Esophagus muscularis mucosa (tissue), 4 donors: ENCODE results near the gene ELMO3. TPM values are rescaled to one million over a fixed set of nuclear protein-coding genes. Genes with fewer than 3 reads are reported as not detected.

Source experiments
- DNase-seq: peaks from one replicate; pipeline ENCODE4 v3.0.0-alpha.2; 2017; ENCODE audit errors: extremely low spot score
- H3K27ac ChIP-seq, 4 donors: fragments of 200-600 bp; sonication (generic); replicated peaks in 1 of 4; 1 replicate in 3 of 4; 2 replicates in 1 of 4; pipeline ENCODE4 v1.5.1; 2016 to 2019; ENCODE audit warnings: mild to moderate bottlenecking in 1 of 4
- H3K27me3 ChIP-seq, 4 donors: fragments of 200-600 bp; sonication (generic); one replicate each; pipeline versions ENCODE4 v1.5.1 to v1.6.0; 2016 to 2019
- H3K36me3 ChIP-seq, 4 donors: fragments of 200-600 bp; sonication (generic); one replicate each; pipeline ENCODE4 v1.5.1; 2016 to 2019
- H3K4me1 ChIP-seq, 4 donors: fragments of 200-600 bp; sonication (generic); one replicate each; pipeline ENCODE4 v1.5.1; 2016 to 2019
- H3K4me3 ChIP-seq, 4 donors: fragments of 200-600 bp; sonication (generic); 1 replicate in 2 of 4; 2 replicates in 2 of 4; pipeline ENCODE4 v1.5.1; 2016 to 2019; ENCODE audit warnings: mild to moderate bottlenecking in 4 of 4, moderate library complexity in 1 of 4
- H3K9me3 ChIP-seq, 4 donors: fragments of 200-600 bp; sonication (generic); 1 replicate in 3 of 4; 2 replicates in 1 of 4; pipeline ENCODE4 v1.5.1; 2016 to 2019
- EP300 ChIP-seq: sonication (generic); formaldehyde crosslinking; IDR thresholded peaks from one replicate; pipeline ENCODE4 v1.6.1; 2017; ENCODE audit warnings: antibody characterized with exemption
- POLR2A ChIP-seq: fragments of 450-650 bp; IDR thresholded peaks from one replicate; pipeline ENCODE4 v1.6.1; 2017; ENCODE audit warnings: antibody characterized with exemption, moderate library complexity, mild to moderate bottlenecking, low read depth
- POLR2AphosphoS5 ChIP-seq, 2 donors: sonication (generic); formaldehyde crosslinking; IDR thresholded peaks; one replicate each; pipeline ENCODE4 v1.6.1; 2017; ENCODE audit warnings: antibody characterized with exemption in 2 of 2
- WGBS: methylation state at CpG from one replicate; pipeline ENCODE4 v1.1.5; 2018; 5-methylcytosine and 5-hydroxymethylcytosine counted together
- intact Hi-C: fragments of 100-400 bp; cut with DNase I; formaldehyde crosslinking; loops from one replicate; pipeline ENCODE4 v1.15.1; 2023
- total RNA-seq, 4 donors: library from RNA; depleted of rRNA; stranded (reverse); fragments of >200 nt; gene quantifications; one replicate each; pipeline versions ENCODE4 v1.1.0 to v1.2.1, GENCODE V29; 2016
- TF ChIP-seq, protein P1 (sequence below), 3 experiments: fragments of 200-600 bp in 2 of 3; fragments of 450-650 bp in 1 of 3; sonication (generic) in 2 of 3; IDR thresholded peaks; one replicate each; pipeline ENCODE4 v1.5.1; 2017 to 2019; ENCODE audit warnings: antibody characterized with exemption in 3 of 3, mild to moderate bottlenecking in 2 of 3, moderate library complexity in 1 of 3

The ELMO3 gene
- total RNA-seq, 4 donors from 2014 or later = 0.33 to 0.83 (median 0.60) TPM

DNA sequence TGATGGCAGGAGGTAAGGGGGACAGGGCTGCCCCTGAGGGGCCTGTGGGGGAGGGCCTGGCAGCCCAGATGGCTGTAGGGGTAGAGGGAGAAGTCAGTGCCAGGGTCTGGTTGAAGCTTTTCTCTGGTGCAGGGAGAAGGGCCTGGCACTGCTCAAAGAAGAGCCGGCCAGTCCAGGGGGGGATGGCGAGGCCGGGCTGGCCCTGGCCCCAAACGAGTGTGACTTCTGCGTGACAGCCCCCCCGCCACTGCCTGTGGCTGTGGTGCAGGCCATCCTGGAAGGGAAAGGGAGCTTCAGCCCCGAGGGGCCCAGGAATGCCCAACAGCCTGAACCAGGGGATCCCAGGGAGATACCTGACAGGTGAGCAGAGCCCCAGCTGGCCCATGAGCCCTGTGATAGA lies 31.3 kb upstream of the ELMO3 start:
- Histone ChIP-seq H3K27ac (peak overlapping the region in 3 of 4 donors; percentile 80 to 97 (median 93)), H3K36me3 (peaks cover 0 to 11% (median 4%) of the 10 kb centered on the region in 4 donors), H3K4me3 (no peak overlapping the region), H3K27me3 (peaks cover 0 to 34% (median 2%) of the 10 kb centered on the region in 4 donors), H3K4me1 (peaks cover 56 to 100% (median 89%) of the 10 kb centered on the region in 4 donors), H3K9me3 (no peaks in the 10 kb centered on the region)
- 87% methylated on average over 6 of the region's 7 CpGs for WGBS
- DNase-seq = no peak
- TF ChIP-seq POLR2A (no peak), POLR2AphosphoS5 (IDR thresholded peaks at IDR 0.05) (no peak), EP300 (no peak)
- TF ChIP-seq, protein P1, sequence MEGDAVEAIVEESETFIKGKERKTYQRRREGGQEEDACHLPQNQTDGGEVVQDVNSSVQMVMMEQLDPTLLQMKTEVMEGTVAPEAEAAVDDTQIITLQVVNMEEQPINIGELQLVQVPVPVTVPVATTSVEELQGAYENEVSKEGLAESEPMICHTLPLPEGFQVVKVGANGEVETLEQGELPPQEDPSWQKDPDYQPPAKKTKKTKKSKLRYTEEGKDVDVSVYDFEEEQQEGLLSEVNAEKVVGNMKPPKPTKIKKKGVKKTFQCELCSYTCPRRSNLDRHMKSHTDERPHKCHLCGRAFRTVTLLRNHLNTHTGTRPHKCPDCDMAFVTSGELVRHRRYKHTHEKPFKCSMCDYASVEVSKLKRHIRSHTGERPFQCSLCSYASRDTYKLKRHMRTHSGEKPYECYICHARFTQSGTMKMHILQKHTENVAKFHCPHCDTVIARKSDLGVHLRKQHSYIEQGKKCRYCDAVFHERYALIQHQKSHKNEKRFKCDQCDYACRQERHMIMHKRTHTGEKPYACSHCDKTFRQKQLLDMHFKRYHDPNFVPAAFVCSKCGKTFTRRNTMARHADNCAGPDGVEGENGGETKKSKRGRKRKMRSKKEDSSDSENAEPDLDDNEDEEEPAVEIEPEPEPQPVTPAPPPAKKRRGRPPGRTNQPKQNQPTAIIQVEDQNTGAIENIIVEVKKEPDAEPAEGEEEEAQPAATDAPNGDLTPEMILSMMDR (IDR thresholded peaks at IDR 0.05) = no peak
- intact Hi-C loops = no loop called here

DNA sequence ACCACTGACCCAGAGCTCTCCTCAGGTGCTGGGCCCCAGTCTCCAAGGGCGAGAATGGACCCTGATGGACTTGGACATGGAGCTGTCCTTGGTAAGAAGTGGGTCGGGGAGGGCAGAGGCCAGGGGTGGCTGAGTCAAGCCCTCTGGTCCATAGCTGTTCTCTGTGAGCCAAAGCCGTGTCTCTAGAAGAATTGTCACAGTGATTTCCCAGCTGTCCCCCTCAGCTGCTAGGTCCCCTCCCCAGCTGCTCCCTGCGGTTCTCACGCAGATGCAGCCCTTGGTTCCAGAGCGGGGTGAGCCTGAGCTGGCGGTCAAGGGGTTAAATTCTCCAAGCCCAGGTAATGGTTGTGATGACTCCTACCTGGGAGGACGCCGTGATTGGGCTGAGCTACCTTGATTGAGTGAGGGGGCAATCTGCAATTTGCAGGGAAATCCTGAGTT lies 29.9 kb upstream of the ELMO3 start:
- H3K36me3 ChIP-seq = peaks cover 0 to 11% (median 4%) of the 10 kb centered on the region in 4 donors
- no peak for DNase-seq
- peaks cover 0 to 20% (median 0%) of the 10 kb centered on the region in 4 donors for H3K27me3 ChIP-seq
- peaks cover 53 to 100% (median 89%) of the 10 kb centered on the region in 4 donors for H3K4me1 ChIP-seq
- TF ChIP-seq POLR2A (no peak), EP300 (no peak), POLR2AphosphoS5 (IDR thresholded peaks at IDR 0.05) (no peak)
- TF ChIP-seq, protein P1 (IDR thresholded peaks at IDR 0.05) = no peak
- peak overlapping the region in 1 of 4 donors; percentile 61 for H3K4me3 ChIP-seq
- H3K27ac ChIP-seq = peak overlapping the region; percentile 89 to 97 (median 95)
- no peaks in the 10 kb centered on the region for H3K9me3 ChIP-seq
- 52% methylated on average over 7 of the region's 9 CpGs for WGBS
- intact Hi-C loops = no loop called here

DNA sequence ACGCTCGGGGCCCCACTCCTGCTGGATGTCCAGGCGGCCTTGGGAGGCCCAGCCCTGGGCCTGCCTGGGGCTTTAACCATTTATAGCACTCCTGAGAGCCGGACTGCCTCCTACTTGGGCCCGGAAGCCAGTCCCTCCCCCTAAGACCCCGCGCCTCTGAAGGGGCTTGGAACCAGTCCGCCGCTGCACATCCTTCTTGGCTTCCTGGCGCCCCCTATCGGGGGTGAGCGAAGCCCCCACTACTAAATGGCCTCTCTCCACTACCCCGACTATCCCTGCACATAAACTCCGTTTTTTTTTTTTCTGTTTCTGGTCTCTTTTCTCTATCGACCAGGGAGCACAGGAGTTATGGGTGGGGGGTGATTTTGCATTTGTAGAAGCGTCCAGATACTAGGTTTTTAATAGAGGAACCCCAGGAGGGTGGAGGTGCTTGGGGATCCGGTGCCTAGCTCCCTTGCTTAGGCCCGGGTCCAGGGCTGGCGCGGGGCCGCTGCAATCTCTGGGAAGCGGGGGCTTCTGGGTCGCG lies 29.2 kb upstream of the ELMO3 start:
- TF ChIP-seq, protein P1 (IDR thresholded peaks at IDR 0.05) = peak; percentile 36 to 61 (median 47)
- TF ChIP-seq POLR2A = no peak
- intact Hi-C loops = no loop called here
- no peak for DNase-seq
- peaks cover 0 to 11% (median 4%) of the 10 kb centered on the region in 4 donors for H3K36me3 ChIP-seq
- H3K4me1 ChIP-seq = peaks cover 53 to 100% (median 89%) of the 10 kb centered on the region in 4 donors
- peaks cover 0 to 14% (median 0%) of the 10 kb centered on the region in 4 donors for H3K27me3 ChIP-seq
- H3K9me3 ChIP-seq = no peaks in the 10 kb centered on the region
- WGBS = 3% methylated on average over 22 of the region's 24 CpGs
- peak overlapping the region; percentile 58 to 64 (median 60) for H3K4me3 ChIP-seq
- peak overlapping the region; percentile 89 to 97 (median 95) for H3K27ac ChIP-seq

DNA sequence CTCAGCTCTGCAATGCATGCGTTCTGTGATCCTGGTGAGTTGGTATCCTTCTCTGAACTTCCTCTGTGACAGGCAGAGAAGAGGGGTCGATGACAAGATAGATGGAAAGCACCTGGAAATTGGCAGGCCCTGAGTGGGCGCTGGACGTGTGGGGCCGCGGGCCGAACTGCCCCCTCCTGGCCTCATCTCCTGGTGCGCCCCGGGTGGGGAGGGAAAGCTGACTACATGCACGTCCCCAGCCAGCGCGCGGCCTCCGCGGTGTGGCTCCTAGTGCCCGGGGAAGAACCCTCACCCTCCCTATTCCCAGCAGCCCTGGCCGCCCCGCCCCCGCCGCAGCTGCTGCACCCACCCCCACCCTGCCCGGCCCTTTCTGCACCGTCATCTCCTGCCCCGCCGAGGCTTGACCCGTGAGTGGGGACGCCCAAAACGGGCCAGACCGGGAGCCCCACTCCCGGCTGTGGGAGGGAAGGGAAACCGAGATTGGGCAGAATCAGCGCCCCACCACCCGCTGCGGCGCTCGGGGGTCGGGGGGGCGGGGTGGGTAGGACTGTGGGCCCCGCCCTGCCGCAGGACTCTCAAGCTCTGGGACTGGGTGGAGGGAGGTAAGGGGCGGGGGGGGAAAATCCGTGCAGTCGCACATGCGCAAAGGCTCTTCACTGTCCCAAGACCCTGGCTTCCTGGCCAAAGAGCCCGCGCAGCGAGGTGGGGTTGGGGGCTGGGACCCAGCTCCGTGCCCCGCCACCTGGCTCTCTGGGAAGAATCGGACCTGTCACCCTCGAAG lies 28.6 kb upstream of the ELMO3 start, which contains the start of gene NOL3:
Gene NOL3, plus strand, starts transcription at position 371 of the 781 bp plus-strand sequence.
- TF ChIP-seq POLR2AphosphoS5 (IDR thresholded peaks at IDR 0.05) = peak; percentile 43 to 80
- TF ChIP-seq, protein P1 (IDR thresholded peaks at IDR 0.05) = no peak
- peak; percentile 30 for TF ChIP-seq POLR2A
- H3K4me3 ChIP-seq = peak within 1 kb of the TSS; percentile 58 to 64 (median 60)
- peak; percentile 97 for DNase-seq
- peaks cover 0 to 8% (median 0%) of the 10 kb centered on the region in 4 donors for H3K27me3 ChIP-seq
- 2% methylated on average over 19 of the region's 50 CpGs for WGBS
- H3K4me1 ChIP-seq = peaks cover 53 to 100% (median 89%) of the 10 kb centered on the region in 4 donors
- H3K36me3 ChIP-seq = peaks cover 0 to 16% (median 9%) of the 10 kb centered on the region in 4 donors
- no peaks in the 10 kb centered on the region for H3K9me3 ChIP-seq
- intact Hi-C loops = no loop called here
- H3K27ac ChIP-seq = peak within 1 kb of the TSS; percentile 89 to 97 (median 95)
